Sigmoid colon (tissue), 4 donors: ENCODE data around the gene GNB3.

Source experiments
- POLR2A ChIP-seq, 2 donors: fragments of 450-650 bp; IDR thresholded peaks; one replicate each; pipeline ENCODE4 v1.6.1; 2016; ENCODE audit warnings: antibody characterized with exemption in 2 of 2, mild to moderate bottlenecking in 2 of 2, moderate library complexity in 2 of 2
- POLR2AphosphoS5 ChIP-seq, 4 donors: sonication (generic); formaldehyde crosslinking; IDR thresholded peaks; one replicate each; pipeline ENCODE4 v1.6.1; 2017; ENCODE audit warnings: antibody characterized with exemption in 4 of 4
- TF ChIP-seq, protein P1 (sequence below), 4 experiments: fragments of 450-650 bp in 3 of 4; fragments of 200-600 bp in 1 of 4; IDR thresholded peaks; one replicate each; pipeline ENCODE4 v1.5.1; 2016 to 2019; ENCODE audit warnings: antibody characterized with exemption in 4 of 4, mild to moderate bottlenecking in 3 of 4, moderate library complexity in 2 of 4

GRCh38 chr12:6816598-6816997, 24.1 kb upstream of the GNB3 start:
- TF ChIP-seq POLR2A (IDR thresholded peaks at IDR 0.05) (no peak), POLR2AphosphoS5 (IDR thresholded peaks at IDR 0.05) (no peak)
- TF ChIP-seq, protein P1, sequence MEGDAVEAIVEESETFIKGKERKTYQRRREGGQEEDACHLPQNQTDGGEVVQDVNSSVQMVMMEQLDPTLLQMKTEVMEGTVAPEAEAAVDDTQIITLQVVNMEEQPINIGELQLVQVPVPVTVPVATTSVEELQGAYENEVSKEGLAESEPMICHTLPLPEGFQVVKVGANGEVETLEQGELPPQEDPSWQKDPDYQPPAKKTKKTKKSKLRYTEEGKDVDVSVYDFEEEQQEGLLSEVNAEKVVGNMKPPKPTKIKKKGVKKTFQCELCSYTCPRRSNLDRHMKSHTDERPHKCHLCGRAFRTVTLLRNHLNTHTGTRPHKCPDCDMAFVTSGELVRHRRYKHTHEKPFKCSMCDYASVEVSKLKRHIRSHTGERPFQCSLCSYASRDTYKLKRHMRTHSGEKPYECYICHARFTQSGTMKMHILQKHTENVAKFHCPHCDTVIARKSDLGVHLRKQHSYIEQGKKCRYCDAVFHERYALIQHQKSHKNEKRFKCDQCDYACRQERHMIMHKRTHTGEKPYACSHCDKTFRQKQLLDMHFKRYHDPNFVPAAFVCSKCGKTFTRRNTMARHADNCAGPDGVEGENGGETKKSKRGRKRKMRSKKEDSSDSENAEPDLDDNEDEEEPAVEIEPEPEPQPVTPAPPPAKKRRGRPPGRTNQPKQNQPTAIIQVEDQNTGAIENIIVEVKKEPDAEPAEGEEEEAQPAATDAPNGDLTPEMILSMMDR (IDR thresholded peaks at IDR 0.05), result no peak
